IMR-90 (cell line): ENCODE results near the gene SPAG8. TPM values are rescaled to one million over a fixed set of nuclear protein-coding genes. Genes with fewer than 3 reads are reported as not detected.

Experiments used
- ATAC-seq: fragments of 200-7000 bp; cut with Tn5 transposase; 2 replicates; pipeline ENCODE4 v1.9.1; 2020; ENCODE audit warnings: low read depth, mild to moderate bottlenecking, moderate library complexity
- Bru-seq: library from RNA; stranded (reverse); fragments of 400-500 nt; gene quantifications from one replicate; lab custom pipeline; 2021; lab: Mats Ljungman, UMichigan
- BruChase-seq, 2 experiments: library from RNA; stranded (reverse); fragments of 400-500 nt; gene quantifications; one replicate each; lab custom pipeline; 2021; lab: Mats Ljungman, UMichigan
- BruUV-seq: library from RNA; stranded (reverse); fragments of 400-500 nt; replicated peaks from 2 replicates; lab custom pipeline; 2021; lab: Mats Ljungman, UMichigan
- CTCF ChIA-PET: fragments of 300-600 bp; formaldehyde crosslinking; extraction: SDS; loops from one replicate; lab custom pipeline; 2021; ENCODE audit warnings: antibody characterized with exemption; lab: Yijun Ruan, JAX
- POLR2A ChIA-PET: fragments of 300-600 bp; sonication (Branson Sonifier 250); formaldehyde crosslinking; loops from one replicate; lab custom pipeline; 2022; ENCODE audit warnings: antibody characterized with exemption; ENCODE audit not compliant: unreplicated experiment; lab: Charles Lee
- DNase-seq: peaks from one replicate; pipeline ENCODE4 v3.0.0; 2013
- H2AFZ ChIP-seq: replicated peaks from 2 replicates; pipeline ENCODE3; 2013; ENCODE audit warnings: low read length, mild to moderate bottlenecking; ENCODE audit not compliant: poor library complexity
- H2AK5ac ChIP-seq: 2 replicates; pipeline ENCODE4 v1.6.1; 2013; ENCODE audit warnings: low read depth, low read length, inconsistent platforms
- H2AK9ac ChIP-seq: replicated peaks from 2 replicates; pipeline ENCODE3; 2013; ENCODE audit warnings: mild to moderate bottlenecking, low read depth, low read length, moderate library complexity; ENCODE audit not compliant: poor library complexity
- H2BK120ac ChIP-seq: 2 replicates; pipeline ENCODE4 v1.6.1; 2013; ENCODE audit warnings: low read depth, low read length, inconsistent platforms
- H2BK15ac ChIP-seq: 3 replicates; pipeline ENCODE4 v1.6.1; 2013; ENCODE audit warnings: low read depth, low read length, inconsistent platforms
- H2BK20ac ChIP-seq: 2 replicates; pipeline ENCODE4 v1.6.1; 2013; ENCODE audit warnings: low read depth, mild to moderate bottlenecking, inconsistent platforms, low read length, moderate library complexity
- H2BK5ac ChIP-seq: 2 replicates; pipeline ENCODE4 v1.6.1; 2013; ENCODE audit warnings: mild to moderate bottlenecking, low read depth, low read length, inconsistent platforms; ENCODE audit not compliant: poor library complexity, severe bottlenecking
- H3K14ac ChIP-seq: replicated peaks from 2 replicates; pipeline ENCODE4 v1.6.1; 2013; ENCODE audit warnings: low read depth, low read length, inconsistent platforms
- H3K18ac ChIP-seq: 2 replicates; pipeline ENCODE4 v1.6.1; 2013; ENCODE audit warnings: low read depth, low read length, control low read depth
- H3K23ac ChIP-seq: 2 replicates; pipeline ENCODE4 v1.6.1; 2013; ENCODE audit warnings: low read depth, low read length, inconsistent platforms
- H3K27ac ChIP-seq: 2 replicates; pipeline ENCODE4 v1.5.1; 2013; ENCODE audit warnings: mild to moderate bottlenecking, control low read depth, low read length; ENCODE audit not compliant: insufficient read depth
- H3K27me3 ChIP-seq: 2 replicates; pipeline ENCODE4 v1.6.1; 2013; ENCODE audit warnings: low read length; ENCODE audit not compliant: control insufficient read depth, insufficient read depth
- H3K36me3 ChIP-seq: 2 replicates; pipeline ENCODE4 v1.6.1; 2013; ENCODE audit warnings: low read length, mixed read lengths; ENCODE audit not compliant: control insufficient read depth, insufficient read depth
- H3K4ac ChIP-seq: 2 replicates; pipeline ENCODE4 v1.6.1; 2013; ENCODE audit warnings: low read depth, low read length, inconsistent platforms
- H3K4me1 ChIP-seq: 2 replicates; pipeline ENCODE4 v1.6.1; 2013; ENCODE audit warnings: low read length, mixed read lengths; ENCODE audit not compliant: control insufficient read depth, insufficient read depth
- H3K4me2 ChIP-seq: 2 replicates; pipeline ENCODE4 v1.6.1; 2013; ENCODE audit warnings: low read depth, mild to moderate bottlenecking, control low read depth, low read length, moderate library complexity
- H3K4me3 ChIP-seq: 2 replicates; pipeline ENCODE4 v1.5.1; 2013; ENCODE audit warnings: low read depth, mild to moderate bottlenecking, control low read depth, low read length, moderate library complexity; ENCODE audit not compliant: insufficient read depth
- H3K56ac ChIP-seq: 2 replicates; pipeline ENCODE4 v1.6.1; 2013; ENCODE audit warnings: low read length, inconsistent platforms; ENCODE audit not compliant: insufficient read depth; ENCODE audit errors: extremely low read depth
- H3K79me1 ChIP-seq, 2 experiments: 2 replicates each; pipeline ENCODE4 v1.6.1; 2013; ENCODE audit warnings: low read length in 2 of 2, inconsistent platforms in 1 of 2, low read depth in 1 of 2
- H3K9ac ChIP-seq: 2 replicates; pipeline ENCODE4 v1.6.1; 2013; ENCODE audit warnings: low read depth, low read length, control low read depth
- H3K9me1 ChIP-seq: 2 replicates; pipeline ENCODE4 v1.6.1; 2013; ENCODE audit warnings: low read length, inconsistent platforms; ENCODE audit not compliant: insufficient read depth
- H3K9me3 ChIP-seq: 2 replicates; pipeline ENCODE4 v1.6.1; 2013; ENCODE audit warnings: low read length; ENCODE audit not compliant: control insufficient read depth, insufficient read depth
- H4K20me1 ChIP-seq: 2 replicates; pipeline ENCODE4 v1.6.1; 2013; ENCODE audit warnings: low read length, inconsistent platforms; ENCODE audit not compliant: insufficient read depth
- H4K5ac ChIP-seq: 2 replicates; pipeline ENCODE4 v1.6.1; 2013; ENCODE audit warnings: mild to moderate bottlenecking, low read depth, low read length, control low read depth
- H4K8ac ChIP-seq, 2 experiments: 2 replicates each; pipeline ENCODE4 v1.6.1; 2013; ENCODE audit warnings: low read depth in 2 of 2, low read length in 2 of 2, control low read depth in 1 of 2, inconsistent platforms in 1 of 2
- H4K91ac ChIP-seq: 2 replicates; pipeline ENCODE4 v1.6.1; 2013; ENCODE audit warnings: low read depth, low read length, inconsistent platforms; ENCODE audit not compliant: insufficient read depth
- MXI1 ChIP-seq: IDR thresholded peaks from 2 replicates; pipeline ENCODE4 v1.6.1; 2012; ENCODE audit warnings: low read depth, mild to moderate bottlenecking, low read length, moderate library complexity, borderline replicate concordance
- NFE2L2 ChIP-seq: fragments of 150-350 bp; IDR thresholded peaks from 2 replicates; pipeline ENCODE4 v1.6.1; 2016; ENCODE audit warnings: low read depth, mild to moderate bottlenecking, low read length
- SMC3 ChIP-seq: fragments of 150-350 bp; IDR thresholded peaks from 2 replicates; pipeline ENCODE4 v1.6.1; 2016; ENCODE audit warnings: low read depth, mild to moderate bottlenecking, antibody characterized with exemption, low read length, moderate library complexity
- USF2 ChIP-seq: fragments of 150-350 bp; IDR thresholded peaks from 2 replicates; pipeline ENCODE4 v1.6.1; 2017; ENCODE audit warnings: mild to moderate bottlenecking, antibody characterized with exemption, low read length, low read depth
- WGBS, 2 experiments: methylation state at CpG; one replicate each; pipeline versions ENCODE4 v1.1.5 to v1.1.7; 2013; ENCODE audit warnings: missing lambda C conversion rate in 2 of 2; ENCODE audit not compliant: insufficient read length in 1 of 2; ENCODE audit errors: extremely low coverage in 2 of 2; 5-methylcytosine and 5-hydroxymethylcytosine counted together
- dilution Hi-C: fragments of 300-500 bp; cut with HindIII; formaldehyde crosslinking; loops from one replicate; pipeline ENCODE4 v1.14.3; 2018; ENCODE audit warnings: low sequenced_read_pairs; ENCODE audit not compliant: unreplicated experiment
- in situ Hi-C: fragments of 300-500 bp; cut with MboI; formaldehyde crosslinking; loops from 3 replicates; pipeline ENCODE4 v1.14.3; 2019; ENCODE audit warnings: low sequenced_read_pairs, inconsistent platforms, mixed read lengths
- intact Hi-C: fragments of 100-400 bp; cut with micrococcal nuclease; formaldehyde crosslinking; loops from 2 replicates; pipeline ENCODE4 v1.10.0; 2022
- long read RNA-seq: library from polyadenylated mRNA; unstranded; transcript quantifications from one replicate; pipeline ENCODE4 v2.0.0, GENCODE V29; 2021; ENCODE audit not compliant: unreplicated experiment
- polyA plus RNA-seq, 3 experiments: library from polyadenylated mRNA; depleted of rRNA; stranded (reverse); fragments of >200 nt; gene quantifications; 2 replicates each; pipeline ENCODE4 v1.2.3, GENCODE V29; 2012; ENCODE audit warnings: low replicate concordance in 1 of 3
- total RNA-seq: library from RNA; depleted of rRNA; stranded (reverse); fragments of >200 nt; gene quantifications from 2 replicates; pipeline ENCODE4 v1.2.3, GENCODE V29; 2012; rRNA removed

Gene SPAG8
- total RNA-seq (0.28 and 0.72 TPM in 2 replicates), polyA plus RNA-seq (2012; rRNA removed) (0.62 and 0.84 TPM in 2 replicates), Bru-seq, nascent RNA (percentile 22 among the genes with signal in this experiment), BruChase-seq, experiment 1, labeled RNA remaining after a 6-hour chase (percentile 30 among the genes with signal in this experiment), BruChase-seq, experiment 2, labeled RNA remaining after a 2-hour chase (percentile 32 among the genes with signal in this experiment)
- 0.35 and 0.49 TPM in 2 replicates for polyA plus RNA-seq (2012; cell fraction: cytosol; rRNA removed)
- polyA plus RNA-seq (2012; cell fraction: nucleus; rRNA removed; ENCODE audit: low replicate concordance): 4.4 and 5.1 TPM in 2 replicates
- long read RNA-seq: 0 reads

DNA sequence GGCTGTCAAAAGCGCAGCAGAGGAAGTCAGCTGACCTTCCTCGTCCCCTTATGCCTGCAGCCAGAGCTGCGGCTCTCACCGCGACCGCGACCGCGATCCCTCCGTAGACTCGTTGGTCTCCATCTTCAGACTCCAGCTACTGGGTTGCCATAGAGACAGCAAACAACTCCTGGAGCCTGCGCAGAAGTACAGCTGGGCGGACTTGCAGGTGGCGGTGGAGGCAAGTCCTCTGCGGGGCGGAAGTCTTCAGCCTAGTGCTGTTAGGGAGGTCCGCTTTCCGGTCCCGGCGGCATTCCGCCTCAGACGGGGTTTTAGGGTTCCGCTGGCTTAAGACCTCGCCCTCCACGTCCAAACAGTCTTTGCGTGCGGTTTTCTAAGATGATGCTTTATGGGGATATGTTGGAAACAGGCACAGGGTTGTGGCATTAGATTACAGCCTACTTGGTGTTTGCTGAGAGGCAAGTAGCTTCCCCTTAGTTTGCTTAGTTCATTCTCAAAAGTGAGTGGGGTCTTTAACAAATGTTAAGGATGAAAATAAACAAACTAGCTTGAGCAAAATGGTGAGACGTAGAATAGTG is at the start of gene SPAG8:
SPAG8 (minus strand) TSS at position 238 of the 578 bp plus-strand sequence; CDS start at position 123, 115 bp downstream.
- peaks cover 10 to 21% of the 10 kb centered on the region in 2 experiments; a peak in 3 of 4 replicates for H3K79me1 ChIP-seq
- no peak for TF ChIP-seq NFE2L2
- no peak for TF ChIP-seq SMC3
- TF ChIP-seq USF2: peak; percentile 34
- peak; percentile 60 for TF ChIP-seq MXI1
- H3K27me3 ChIP-seq: no peaks in the 10 kb centered on the region
- H3K14ac ChIP-seq: peak within 1 kb of the TSS; percentile 85
- peak within 1 kb of the TSS; percentile 92 for H3K4me2 ChIP-seq
- peak within 1 kb of the TSS; percentile 97 to 100 for H4K8ac ChIP-seq
- DNase-seq (peak; percentile 96), ATAC-seq (peak; percentile 70)
- H4K5ac ChIP-seq: peak within 1 kb of the TSS; percentile 83
- H3K4me3 ChIP-seq: peak within 1 kb of the TSS; percentile 60
- H3K9me3 ChIP-seq: no peaks in the 10 kb centered on the region
- peaks cover 6% of the 10 kb centered on the region; the same call in 1 of the 2 replicates for H3K9me1 ChIP-seq
- H2BK5ac ChIP-seq: peak within 1 kb of the TSS; percentile 44
- peak within 1 kb of the TSS; percentile 75 for H3K4ac ChIP-seq
- H2AFZ ChIP-seq: peak within 1 kb of the TSS; percentile 91
- dilution Hi-C loops: no loop called here
- no peaks in the 10 kb centered on the region; the same call in 1 of the 2 replicates for H3K4me1 ChIP-seq
- in situ Hi-C loops: no loop called here
- H2AK9ac ChIP-seq: peak within 1 kb of the TSS; percentile 10
- peak within 1 kb of the TSS; percentile 61; the same call in 1 of the 2 replicates for H3K56ac ChIP-seq
- H3K18ac ChIP-seq: peak within 1 kb of the TSS; percentile 60; the same call in 1 of the 2 replicates
- H3K9ac ChIP-seq: peak within 1 kb of the TSS; percentile 39; the same call in 1 of the 2 replicates
- H4K91ac ChIP-seq: peak within 1 kb of the TSS; percentile 80
- peaks cover 5% of the 10 kb centered on the region for H4K20me1 ChIP-seq
- H3K23ac ChIP-seq: peak within 1 kb of the TSS; percentile 59; the same call in 1 of the 2 replicates
- H2BK20ac ChIP-seq: no peak within 1 kb of the TSS
- POLR2A ChIA-PET: interaction anchor here (0.6 to 0.9 kb wide), 2 partner anchors 15 to 17 kb away, joined by 3 to 4 read pairs; no protein-coding TSS in a partner anchor
- H3K27ac ChIP-seq: peak within 1 kb of the TSS; percentile 24
- no TSS peak for BruUV-seq
- no peak within 1 kb of the TSS for H2BK15ac ChIP-seq
- peak within 1 kb of the TSS; percentile 49; the same call in 1 of the 2 replicates for H2BK120ac ChIP-seq
- CTCF ChIA-PET: interaction anchor here (0.8 to 1.3 kb wide), 4 partner anchors 14 to 134 kb away, joined by 3 to 4 read pairs (median 4); no protein-coding TSS in a partner anchor
- peak within 1 kb of the TSS; percentile 35; the same call in 1 of the 2 replicates for H2AK5ac ChIP-seq
- intact Hi-C loops: loop anchor here (2.0 to 10.0 kb wide), 2 partner anchors 21 to 157 kb away; partner anchors contain the start of genes CCDC107, NPR2, RMRP and SIT1
- peaks cover 14% of the 10 kb centered on the region for H3K36me3 ChIP-seq
- 2% methylated on average over 10 of the region's 28 CpGs; no CpG with 5 or more reads in 1 of the 2 experiments for WGBS, 2 experiments
